Activated T-cell treated with anti-CD3 and anti-CD28 coated beads, Interleukin-2, amount 50 U/mL, for 4 hours (primary cell): Measurements from ENCODE around the gene GPT2. TPM values are rescaled to one million over a fixed set of nuclear protein-coding genes. Genes with fewer than 3 reads are reported as not detected.
"Not testable (repeated sequence)": the region's sequence is repeated elsewhere in the genome, so short reads cannot be mapped to it uniquely, and the experiment has no call there.

Source experiments
- ATAC-seq, 2 donors: fragments of 200-7000 bp; cut with Tn5 transposase; one replicate each; pipeline ENCODE4 v1.10.0; 2021
- DNase-seq: peaks from one replicate; pipeline ENCODE4 v3.0.0-alpha.2; 2020
- H3K27me3 Mint-ChIP-seq: one replicate; pipeline ENCODE4 v1.8.0; 2021; ENCODE audit warnings: low read depth, mixed read lengths
- H3K36me3 Mint-ChIP-seq: one replicate; pipeline ENCODE4 v1.8.0; 2022; ENCODE audit warnings: mixed read lengths; ENCODE audit not compliant: insufficient read depth
- H3K4me1 Mint-ChIP-seq: one replicate; pipeline ENCODE4 v1.8.0; 2021; ENCODE audit warnings: low read depth, mixed read lengths
- H3K4me3 Mint-ChIP-seq: one replicate; pipeline ENCODE4 v1.8.0; 2021; ENCODE audit warnings: mild to moderate bottlenecking, moderate library complexity, mixed read lengths
- H3K9me3 Mint-ChIP-seq: one replicate; pipeline ENCODE4 v1.8.0; 2021; ENCODE audit warnings: mixed read lengths
- total RNA-seq, 3 donors: library from RNA; stranded (reverse); gene quantifications; one replicate each; pipeline ENCODE4 v1.2.1, GENCODE V29; 2021

Gene GPT2
- total RNA-seq, 3 donors from 2014 or later = 8.8 to 18.1 (median 11.2) TPM

DNA sequence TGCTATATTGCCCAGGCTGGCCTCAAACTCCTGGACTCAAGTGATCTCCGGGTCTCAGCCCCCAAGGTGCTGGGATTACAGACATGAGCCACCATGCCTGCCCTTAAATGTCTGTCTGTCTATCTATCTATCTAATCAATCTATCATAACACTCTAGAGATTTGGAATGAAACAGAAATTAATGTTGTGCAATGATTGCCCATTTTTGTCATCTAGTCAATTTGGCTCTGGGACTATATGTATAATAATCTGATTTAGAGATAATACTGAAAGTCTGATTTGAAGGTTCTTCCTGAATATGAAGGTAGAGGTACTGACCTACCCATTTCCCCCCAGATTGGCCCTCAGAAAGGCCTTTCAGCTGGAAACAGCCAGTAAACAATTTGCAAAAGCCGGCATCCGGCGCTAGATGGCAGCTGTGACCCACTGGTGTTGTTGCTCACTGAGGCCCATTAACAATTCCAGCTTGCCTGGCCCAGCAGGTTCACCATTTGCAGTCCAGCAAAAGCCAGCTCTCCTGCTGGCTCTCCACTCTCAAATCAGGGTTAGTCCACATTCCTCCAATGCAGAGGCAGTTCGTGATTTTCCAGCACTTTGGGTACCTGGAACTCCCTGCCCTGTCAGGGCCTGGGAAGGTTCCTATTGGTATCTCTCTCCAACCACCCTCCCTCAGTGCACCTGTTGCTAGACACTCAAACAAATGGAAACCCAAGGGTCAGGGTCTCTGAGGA, 30.3 kb upstream of the GPT2 start:
- ATAC-seq (peak; percentile 34 to 71), DNase-seq (peak; percentile 45)
- no peaks in the 10 kb centered on the region for H3K9me3 Mint-ChIP-seq
- H3K27me3 Mint-ChIP-seq = peaks cover 3% of the 10 kb centered on the region
- no peaks in the 10 kb centered on the region for H3K4me1 Mint-ChIP-seq
- H3K4me3 Mint-ChIP-seq = no peak overlapping the region
- no peaks in the 10 kb centered on the region for H3K36me3 Mint-ChIP-seq

DNA sequence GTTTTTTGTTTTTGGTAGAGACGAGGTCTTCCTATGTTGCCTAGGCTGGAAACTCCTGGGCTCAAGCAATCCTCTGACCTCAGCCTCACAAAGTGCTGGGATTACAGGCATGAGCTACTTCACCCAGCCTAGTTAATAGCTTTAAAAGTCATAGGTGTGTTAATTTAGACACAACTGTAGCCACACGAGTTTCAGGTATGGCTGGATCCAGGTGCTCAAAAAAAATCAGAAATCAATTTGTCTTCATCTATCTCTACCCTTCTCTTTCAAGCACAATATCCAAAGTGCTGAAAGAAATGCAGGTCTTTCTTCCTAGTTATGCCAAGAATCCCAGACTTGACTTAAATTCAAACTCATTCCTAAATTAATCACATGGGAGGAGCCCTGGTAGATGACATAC, 29.3 kb upstream of the GPT2 start:
- no peak for DNase-seq
- no peaks in the 10 kb centered on the region for H3K36me3 Mint-ChIP-seq
- H3K4me3 Mint-ChIP-seq = no peak overlapping the region
- no peak for ATAC-seq
- H3K27me3 Mint-ChIP-seq = peaks cover 3% of the 10 kb centered on the region
- no peaks in the 10 kb centered on the region for H3K9me3 Mint-ChIP-seq
- peaks cover under 1% of the 10 kb centered on the region for H3K4me1 Mint-ChIP-seq

GRCh38 chr16:46855389-46855788, 28.8 kb upstream of the GPT2 start:
- Mint-ChIP-seq H3K4me3 (no peak overlapping the region), H3K36me3 (no peaks in the 10 kb centered on the region), H3K27me3 (peaks cover 3% of the 10 kb centered on the region), H3K4me1 (peaks cover 6% of the 10 kb centered on the region), H3K9me3 (no peaks in the 10 kb centered on the region)
- DNase-seq = no peak
- no peak for ATAC-seq

GRCh38 chr16:46857368-46857945, 26.7 kb upstream of the GPT2 start:
- H3K9me3 Mint-ChIP-seq = no peaks in the 10 kb centered on the region
- no peak overlapping the region for H3K4me3 Mint-ChIP-seq
- H3K36me3 Mint-ChIP-seq = no peaks in the 10 kb centered on the region
- DNase-seq (no peak), ATAC-seq (no peak)
- H3K4me1 Mint-ChIP-seq = peaks cover 7% of the 10 kb centered on the region
- peaks cover 3% of the 10 kb centered on the region for H3K27me3 Mint-ChIP-seq

DNA sequence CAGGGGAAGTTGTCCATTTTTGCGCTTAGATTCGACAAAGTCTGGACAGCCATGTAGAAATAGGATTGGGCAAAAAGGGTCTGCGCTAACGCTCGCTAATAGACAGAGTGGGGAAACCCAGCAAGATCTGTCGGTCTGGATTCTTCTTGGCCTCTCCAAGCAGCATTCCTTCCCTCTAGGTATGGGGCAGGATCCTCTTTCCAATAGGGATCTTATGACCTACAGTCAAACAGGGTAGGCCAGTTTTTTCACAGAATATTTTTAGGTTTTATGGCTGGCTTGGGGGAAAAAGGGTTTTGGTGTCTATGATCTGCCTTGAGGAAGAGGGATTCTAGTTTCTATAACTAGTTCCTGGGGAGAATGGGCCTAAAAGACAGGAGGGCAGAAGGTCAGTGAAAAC, 26.0 kb upstream of the GPT2 start:
- Mint-ChIP-seq H3K36me3 (no peaks in the 10 kb centered on the region), H3K27me3 (peaks cover 3% of the 10 kb centered on the region), H3K4me3 (no peak overlapping the region), H3K4me1 (peaks cover 8% of the 10 kb centered on the region), H3K9me3 (no peaks in the 10 kb centered on the region)
- DNase-seq (no peak), ATAC-seq (no peak)

DNA sequence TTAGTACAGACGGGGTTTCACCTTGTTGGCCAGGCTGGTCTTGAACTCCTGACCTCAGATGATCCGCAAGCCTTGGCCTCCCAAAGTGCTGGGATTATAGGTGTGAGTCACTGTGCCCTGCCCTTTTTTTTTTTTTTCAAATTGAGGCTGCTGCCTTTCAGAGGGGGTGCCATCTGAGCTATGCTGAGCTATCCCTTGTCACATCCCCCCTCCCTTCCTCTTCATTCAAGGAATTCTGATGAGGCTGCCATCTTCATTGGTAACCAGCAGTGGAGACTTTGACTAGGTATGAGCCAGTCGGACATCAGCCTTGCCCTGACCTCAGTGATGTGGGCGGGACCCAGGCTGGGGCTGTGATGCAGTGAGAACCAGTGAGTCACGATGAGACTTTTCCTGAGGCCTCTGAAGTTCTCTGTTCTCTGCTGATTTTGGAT, 24.4 kb upstream of the GPT2 start:
- ATAC-seq = peak; percentile 44 to 74
- Mint-ChIP-seq H3K27me3 (peaks cover 3% of the 10 kb centered on the region), H3K4me3 (no peak overlapping the region), H3K36me3 (no peaks in the 10 kb centered on the region), H3K4me1 (peaks cover 16% of the 10 kb centered on the region), H3K9me3 (no peaks in the 10 kb centered on the region)
- DNase-seq = no peak

DNA sequence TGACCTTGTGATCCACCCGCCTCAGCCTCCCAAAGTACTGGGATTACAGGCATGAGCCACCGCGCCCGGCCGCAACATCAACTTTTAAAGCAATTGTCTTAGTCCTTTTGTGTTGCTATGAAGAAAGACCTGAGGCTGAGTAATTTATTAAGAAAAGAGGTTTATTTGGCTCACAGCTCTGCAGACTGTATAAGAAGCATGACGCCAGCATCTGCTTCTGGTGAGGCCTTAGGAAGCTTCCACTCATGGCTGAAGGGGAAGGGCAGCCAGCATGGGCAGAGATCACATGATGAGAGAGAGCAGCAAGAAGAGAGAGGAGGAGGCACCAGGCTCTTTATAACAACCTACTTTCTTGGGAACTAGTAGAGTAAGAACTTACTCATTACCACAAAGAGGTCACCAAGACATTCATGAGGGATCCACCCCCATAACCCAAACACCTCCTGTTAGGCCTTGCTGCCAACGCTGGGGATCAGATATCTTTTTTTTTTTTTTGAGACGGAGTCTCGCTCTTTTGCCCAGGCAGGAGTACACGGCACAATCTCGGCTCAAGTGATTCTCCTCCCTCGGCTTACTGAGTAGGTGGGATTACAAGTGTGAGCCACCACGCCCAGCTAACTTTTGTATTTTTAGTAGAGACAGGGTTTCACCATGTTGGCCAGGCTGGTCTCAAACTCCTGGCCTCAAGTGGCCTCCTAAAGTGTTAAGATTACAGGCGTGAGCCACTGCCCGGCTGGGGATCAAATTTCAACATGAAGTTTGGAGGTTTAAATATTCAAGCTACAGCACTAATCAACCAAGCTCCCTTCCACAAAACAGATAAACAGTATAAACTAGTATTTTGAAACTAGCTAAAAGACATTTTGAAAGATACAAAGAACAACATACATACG, 21.4 kb upstream of the GPT2 start:
- no peaks in the 10 kb centered on the region for H3K9me3 Mint-ChIP-seq
- H3K27me3 Mint-ChIP-seq = no peaks in the 10 kb centered on the region
- no peak overlapping the region for H3K4me3 Mint-ChIP-seq
- H3K36me3 Mint-ChIP-seq = no peaks in the 10 kb centered on the region
- DNase-seq (no peak), ATAC-seq (peak; percentile 43 to 69)
- peaks cover 16% of the 10 kb centered on the region for H3K4me1 Mint-ChIP-seq

DNA sequence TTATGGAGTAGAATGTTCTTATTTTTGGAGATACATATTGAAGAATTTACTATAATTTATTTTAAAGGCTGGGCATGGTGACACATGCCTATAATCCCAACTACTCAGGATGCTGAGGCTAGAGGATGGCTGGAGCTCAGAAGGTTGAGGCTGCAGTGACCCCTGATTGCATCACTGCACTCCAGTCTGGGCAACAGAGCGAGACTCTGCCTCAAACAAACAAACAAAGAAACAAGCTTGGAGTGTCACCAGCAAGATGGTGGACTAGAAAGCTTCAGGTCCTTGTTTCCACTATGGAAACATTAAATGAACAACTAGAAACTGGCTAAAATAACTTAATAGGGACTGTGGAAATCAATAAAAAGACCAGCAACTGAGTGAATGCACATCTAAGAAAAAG, 17.9 kb upstream of the GPT2 start:
- Mint-ChIP-seq H3K4me3 (no peak overlapping the region), H3K9me3 (no peaks in the 10 kb centered on the region), H3K36me3 (no peaks in the 10 kb centered on the region), H3K4me1 (peaks cover 9% of the 10 kb centered on the region), H3K27me3 (no peaks in the 10 kb centered on the region)
- no peak for DNase-seq
- no peak for ATAC-seq

- not testable (repeated sequence) for H3K9me3 Mint-ChIP-seq, H3K4me1 Mint-ChIP-seq, H3K4me3 Mint-ChIP-seq, DNase-seq, H3K27me3 Mint-ChIP-seq, H3K36me3 Mint-ChIP-seq, ATAC-seq
Measured at GRCh38 chr16:46867486-46867885, 16.7 kb upstream of the GPT2 start.

GRCh38 chr16:46868891-46869290, 15.3 kb upstream of the GPT2 start:
- H3K9me3 Mint-ChIP-seq, DNase-seq, H3K27me3 Mint-ChIP-seq, H3K4me1 Mint-ChIP-seq, H3K4me3 Mint-ChIP-seq, H3K36me3 Mint-ChIP-seq, ATAC-seq: not testable (repeated sequence)

- Mint-ChIP-seq H3K27me3 (no peaks in the 10 kb centered on the region), H3K4me1 (no peaks in the 10 kb centered on the region), H3K4me3 (no peak overlapping the region), H3K9me3 (no peaks in the 10 kb centered on the region), H3K36me3 (no peaks in the 10 kb centered on the region)
- ATAC-seq (no peak), DNase-seq (no peak)
Measured at GRCh38 chr16:46871597-46871996, 12.6 kb upstream of the GPT2 start.

- no peak for DNase-seq
- ATAC-seq = no peak
- Mint-ChIP-seq H3K4me1 (no peaks in the 10 kb centered on the region), H3K4me3 (no peak overlapping the region), H3K27me3 (no peaks in the 10 kb centered on the region), H3K9me3 (no peaks in the 10 kb centered on the region), H3K36me3 (no peaks in the 10 kb centered on the region)
Measured at GRCh38 chr16:46873201-46873600, 11.0 kb upstream of the GPT2 start.

DNA sequence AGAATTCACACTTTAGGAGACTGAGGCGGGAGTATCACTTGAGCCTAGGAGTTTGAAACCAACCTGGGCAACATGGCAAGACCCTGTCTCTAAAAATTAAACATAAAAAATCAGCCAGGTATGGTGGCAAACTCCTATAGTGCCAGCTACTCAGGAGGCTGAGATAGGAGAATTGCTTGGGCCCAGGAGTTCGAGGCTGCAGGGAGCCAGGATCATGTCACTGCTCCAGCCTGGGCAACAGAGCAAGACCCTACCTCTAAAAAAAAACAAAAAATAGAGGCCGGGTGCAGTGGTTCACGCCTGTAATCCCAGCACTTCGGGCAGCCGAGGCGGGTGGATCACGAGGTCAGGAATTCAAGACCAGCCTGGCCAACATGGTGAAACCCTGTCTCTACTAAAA, 8.9 kb upstream of the GPT2 start:
- Mint-ChIP-seq H3K4me1 (no peaks in the 10 kb centered on the region), H3K4me3 (no peak overlapping the region)
- DNase-seq = no peak

DNA sequence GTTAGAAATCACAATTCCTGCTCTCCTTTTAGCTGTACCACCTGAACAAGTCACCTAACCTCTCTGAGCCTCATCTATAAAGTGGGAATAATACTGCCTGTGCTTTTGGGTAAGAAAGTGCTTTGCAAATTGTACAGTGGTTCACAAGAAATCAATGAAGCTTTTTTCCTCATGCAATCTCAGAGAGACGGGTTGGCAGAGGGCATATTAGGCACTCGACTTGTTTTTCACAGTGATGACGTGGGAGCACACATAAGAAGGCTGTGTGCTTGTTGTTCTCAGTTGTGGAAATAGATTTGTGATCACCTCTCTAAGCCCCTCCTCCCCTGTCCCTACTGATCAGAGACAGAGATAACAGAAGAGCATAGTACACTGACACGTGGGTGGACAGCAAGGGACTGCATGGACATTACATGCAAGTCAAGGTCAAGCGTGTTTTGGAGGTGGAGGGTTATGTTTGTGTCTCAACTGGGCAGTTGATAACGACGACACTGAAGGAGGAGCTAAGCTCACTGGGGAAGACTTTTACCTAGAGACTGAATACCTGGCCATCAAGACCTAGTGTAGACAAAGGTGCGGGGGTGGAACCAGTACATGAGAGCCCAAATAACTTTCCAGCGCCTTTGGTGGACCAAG, 1.7 kb upstream of the GPT2 start:
- H3K36me3 Mint-ChIP-seq = no peaks in the 10 kb centered on the region
- peak overlapping the region; percentile 1 for H3K4me3 Mint-ChIP-seq
- peaks cover 9% of the 10 kb centered on the region for H3K4me1 Mint-ChIP-seq
- H3K27me3 Mint-ChIP-seq = peaks cover 6% of the 10 kb centered on the region
- no peak for DNase-seq
- no peak for ATAC-seq
- no peaks in the 10 kb centered on the region for H3K9me3 Mint-ChIP-seq

More for the DNA sequence above, 8.9 kb upstream of the GPT2 start:
- H3K36me3 Mint-ChIP-seq = no peaks in the 10 kb centered on the region
- H3K27me3 Mint-ChIP-seq = peaks cover under 1% of the 10 kb centered on the region
- no peaks in the 10 kb centered on the region for H3K9me3 Mint-ChIP-seq
- ATAC-seq = no peak
